Measurements from ENCODE around the gene CREG2. TPM values are rescaled to one million over a fixed set of nuclear protein-coding genes. Genes with fewer than 3 reads are reported as not detected.

Gene CREG2
- total RNA-seq, 5 donors from 2014 or later (not counting 1 experiment from before 2014, with no cell fraction given) = 0.13 TPM; not detected in 4

- Histone ChIP-seq H3K36me3 (ENCODE audit: control insufficient read depth in 2 of 2, extremely low read depth in 1 of 2, insufficient read depth in 1 of 2, low read length in 1 of 2) (no peaks in the 10 kb centered on the region), H3K27ac (ENCODE audit: low read length) (no peak overlapping the region), H3K9me3 (no peaks in the 10 kb centered on the region), H3K27me3 (replicated peaks in 1 of 2; ENCODE audit: control insufficient read depth in 2 of 2, extremely low read depth in 1 of 2, insufficient read depth in 2 of 2, low read length in 1 of 2) (peaks cover 4 to 38% of the 10 kb centered on the region in 2 experiments), H3K4me3 (ENCODE audit: control insufficient read depth in 1 of 2, extremely low read depth in 1 of 2, low read length in 1 of 2) (no peak overlapping the region), H3K4me1 (ENCODE audit: control insufficient read depth in 1 of 2, extremely low read depth in 1 of 2, insufficient read depth in 2 of 2, low read length in 2 of 2) (peaks cover 2 to 15% of the 10 kb centered on the region in 2 experiments)
- Mint-ChIP-seq H3K27ac (no peak overlapping the region), H3K36me3 (no peaks in the 10 kb centered on the region), H3K27me3 (peaks cover 22 to 46% of the 10 kb centered on the region in 2 donors), H3K9me3 (no peaks in the 10 kb centered on the region), H3K4me3 (no peak overlapping the region), H3K4me1 (peaks cover 4 to 13% (median 12%) of the 10 kb centered on the region in 3 donors)
- POLR2A ChIA-PET = no interaction called here
- 74% methylated on average over 3 of the region's 7 CpGs for WGBS (ENCODE audit: insufficient coverage)
- no peak for ATAC-seq (replicated peaks in 1 of 4)
- DNase-seq = no peak
- CTCF ChIA-PET = no interaction called here
Observed at GRCh38 chr2:101383016-101383541, 4.2 kb downstream of the CREG2 start.

- Histone ChIP-seq H3K4me3 (ENCODE audit: control insufficient read depth in 1 of 2, extremely low read depth in 1 of 2, low read length in 1 of 2) (no peak overlapping the region), H3K27me3 (replicated peaks in 1 of 2; ENCODE audit: control insufficient read depth in 2 of 2, extremely low read depth in 1 of 2, insufficient read depth in 2 of 2, low read length in 1 of 2) (peaks cover 4 to 33% of the 10 kb centered on the region in 2 experiments), H3K36me3 (ENCODE audit: control insufficient read depth in 2 of 2, extremely low read depth in 1 of 2, insufficient read depth in 1 of 2, low read length in 1 of 2) (no peaks in the 10 kb centered on the region), H3K27ac (ENCODE audit: low read length) (no peak overlapping the region), H3K9me3 (no peaks in the 10 kb centered on the region), H3K4me1 (ENCODE audit: control insufficient read depth in 1 of 2, extremely low read depth in 1 of 2, insufficient read depth in 2 of 2, low read length in 2 of 2) (peaks cover 2 to 11% of the 10 kb centered on the region in 2 experiments)
- Mint-ChIP-seq H3K9me3 (no peaks in the 10 kb centered on the region), H3K27ac (no peak overlapping the region), H3K27me3 (peaks cover 17 to 40% of the 10 kb centered on the region in 2 donors), H3K4me3 (no peak overlapping the region), H3K4me1 (peaks cover 4 to 8% (median 7%) of the 10 kb centered on the region in 3 donors), H3K36me3 (no peaks in the 10 kb centered on the region)
- 81% methylated on average over 2 of the region's 2 CpGs for WGBS (ENCODE audit: insufficient coverage)
- ChIA-PET POLR2A (no interaction called here), CTCF (interaction anchor here in 1 of 2 donors (0.6 kb wide), 1 partner anchor 501 kb away, joined by 5 read pairs; no protein-coding TSS in a partner anchor)
- DNase-seq (no peak), ATAC-seq (replicated peaks in 1 of 4) (no peak)
Observed at GRCh38 chr2:101382442-101382841, 4.9 kb downstream of the CREG2 start.

GRCh38 chr2:101380376-101380775, 6.9 kb downstream of the CREG2 start:
- H3K9me3 Mint-ChIP-seq = no peaks in the 10 kb centered on the region
- H3K4me3 ChIP-seq (ENCODE audit: control insufficient read depth in 1 of 2, extremely low read depth in 1 of 2, low read length in 1 of 2) = no peak overlapping the region
- no peak overlapping the region for H3K27ac Mint-ChIP-seq
- H3K9me3 ChIP-seq = no peaks in the 10 kb centered on the region
- peaks cover 0 to 19% of the 10 kb centered on the region in 2 experiments for H3K27me3 ChIP-seq (replicated peaks in 1 of 2; ENCODE audit: control insufficient read depth in 2 of 2, extremely low read depth in 1 of 2, insufficient read depth in 2 of 2, low read length in 1 of 2)
- ChIA-PET CTCF (no interaction called here), POLR2A (interaction anchor here in 1 of 2 donors (0.6 kb wide), 1 partner anchor 315 kb away, joined by 4 read pairs; no protein-coding TSS in a partner anchor)
- no peak overlapping the region for H3K4me3 Mint-ChIP-seq
- WGBS (ENCODE audit: insufficient coverage) = 84% methylated on average over 5 of the region's 11 CpGs
- H3K27me3 Mint-ChIP-seq = peaks cover 6 to 26% of the 10 kb centered on the region in 2 donors
- H3K27ac ChIP-seq (ENCODE audit: low read length) = no peak overlapping the region
- DNase-seq (no peak), ATAC-seq (replicated peaks in 1 of 4) (no peak)
- H3K36me3 Mint-ChIP-seq = no peaks in the 10 kb centered on the region
- no peaks in the 10 kb centered on the region for H3K36me3 ChIP-seq (ENCODE audit: control insufficient read depth in 2 of 2, extremely low read depth in 1 of 2, insufficient read depth in 1 of 2, low read length in 1 of 2)
- H3K4me1 Mint-ChIP-seq = peaks cover 2 to 10% (median 4%) of the 10 kb centered on the region in 3 donors
- H3K4me1 ChIP-seq (ENCODE audit: control insufficient read depth in 1 of 2, extremely low read depth in 1 of 2, insufficient read depth in 2 of 2, low read length in 2 of 2) = no peaks in the 10 kb centered on the region

- Histone ChIP-seq H3K36me3 (ENCODE audit: control insufficient read depth in 2 of 2, extremely low read depth in 1 of 2, insufficient read depth in 1 of 2, low read length in 1 of 2) (no peaks in the 10 kb centered on the region), H3K4me1 (ENCODE audit: control insufficient read depth in 1 of 2, extremely low read depth in 1 of 2, insufficient read depth in 2 of 2, low read length in 2 of 2) (peaks cover 5 to 7% of the 10 kb centered on the region in 2 experiments), H3K4me3 (ENCODE audit: control insufficient read depth in 1 of 2, extremely low read depth in 1 of 2, low read length in 1 of 2) (no peak overlapping the region), H3K27ac (ENCODE audit: low read length) (no peak overlapping the region), H3K9me3 (no peaks in the 10 kb centered on the region), H3K27me3 (replicated peaks in 1 of 2; ENCODE audit: control insufficient read depth in 2 of 2, extremely low read depth in 1 of 2, insufficient read depth in 2 of 2, low read length in 1 of 2) (peaks cover 0 to 12% of the 10 kb centered on the region in 2 experiments)
- H3K9me3 Mint-ChIP-seq = no peaks in the 10 kb centered on the region
- DNase-seq (no peak), ATAC-seq (replicated peaks in 1 of 4) (no peak)
- H3K27me3 Mint-ChIP-seq = peaks cover 4 to 18% of the 10 kb centered on the region in 2 donors
- no peaks in the 10 kb centered on the region for H3K36me3 Mint-ChIP-seq
- POLR2A ChIA-PET = no interaction called here
- no CpG with 5 or more reads among the region's 2 CpGs for WGBS (ENCODE audit: insufficient coverage)
- H3K27ac Mint-ChIP-seq = no peak overlapping the region
- no peak overlapping the region for H3K4me3 Mint-ChIP-seq
- CTCF ChIA-PET = no interaction called here
- H3K4me1 Mint-ChIP-seq = peaks cover 9 to 23% (median 17%) of the 10 kb centered on the region in 3 donors
Observed at GRCh38 chr2:101379091-101379490, 8.2 kb downstream of the CREG2 start.

- DNase-seq = no peak
- ChIA-PET POLR2A (interaction anchor here in 1 of 2 donors (0.5 kb wide), 1 partner anchor 872 kb away, joined by 3 read pairs; no protein-coding TSS in a partner anchor), CTCF (no interaction called here)
- Mint-ChIP-seq H3K27ac (no peak overlapping the region), H3K9me3 (peaks cover 0 to 11% (median 5%) of the 10 kb centered on the region in 3 donors), H3K36me3 (peaks cover 3% of the 10 kb centered on the region), H3K4me3 (no peak overlapping the region), H3K27me3 (no peaks in the 10 kb centered on the region), H3K4me1 (peaks cover 9 to 25% (median 18%) of the 10 kb centered on the region in 3 donors)
- Histone ChIP-seq H3K4me3 (ENCODE audit: control insufficient read depth in 1 of 2, extremely low read depth in 1 of 2, low read length in 1 of 2) (no peak overlapping the region), H3K9me3 (no peaks in the 10 kb centered on the region), H3K27me3 (replicated peaks in 1 of 2; ENCODE audit: control insufficient read depth in 2 of 2, extremely low read depth in 1 of 2, insufficient read depth in 2 of 2, low read length in 1 of 2) (peaks cover 0 to 4% of the 10 kb centered on the region in 2 experiments), H3K4me1 (ENCODE audit: control insufficient read depth in 1 of 2, extremely low read depth in 1 of 2, insufficient read depth in 2 of 2, low read length in 2 of 2) (peaks cover 5 to 7% of the 10 kb centered on the region in 2 experiments), H3K36me3 (ENCODE audit: control insufficient read depth in 2 of 2, extremely low read depth in 1 of 2, insufficient read depth in 1 of 2, low read length in 1 of 2) (no peaks in the 10 kb centered on the region), H3K27ac (ENCODE audit: low read length) (no peak overlapping the region)
- peak in 1 of 4 experiments; percentile 9 for ATAC-seq (replicated peaks in 1 of 4)
- WGBS (ENCODE audit: insufficient coverage) = 73% methylated on average over 9 of the region's 9 CpGs
Observed at GRCh38 chr2:101375653-101376052, 11.7 kb downstream of the CREG2 start.

- peaks cover 5 to 7% of the 10 kb centered on the region in 2 experiments for H3K4me1 ChIP-seq (ENCODE audit: control insufficient read depth in 1 of 2, extremely low read depth in 1 of 2, insufficient read depth in 2 of 2, low read length in 2 of 2)
- no peak for DNase-seq
- H3K4me3 ChIP-seq (ENCODE audit: control insufficient read depth in 1 of 2, extremely low read depth in 1 of 2, low read length in 1 of 2) = no peak overlapping the region
- Mint-ChIP-seq H3K9me3 (peaks cover 0 to 11% (median 5%) of the 10 kb centered on the region in 3 donors), H3K36me3 (peaks cover 3% of the 10 kb centered on the region), H3K27ac (peak overlapping the region; percentile 11 to 75), H3K27me3 (no peaks in the 10 kb centered on the region), H3K4me3 (no peak overlapping the region), H3K4me1 (peaks cover 9 to 25% (median 18%) of the 10 kb centered on the region in 3 donors)
- no peaks in the 10 kb centered on the region for H3K9me3 ChIP-seq
- POLR2A ChIA-PET = interaction anchor here in 1 of 2 donors (0.5 kb wide), 1 partner anchor 871 kb away, joined by 3 read pairs; no protein-coding TSS in a partner anchor
- no peak overlapping the region for H3K27ac ChIP-seq (ENCODE audit: low read length)
- WGBS (ENCODE audit: insufficient coverage) = 95% methylated on average over 4 of the region's 7 CpGs
- ATAC-seq (replicated peaks in 1 of 4) = peak in 2 of 4 experiments; percentile 37 to 56
- CTCF ChIA-PET = interaction anchor here (0.7 to 1.0 kb wide), 2 partner anchors 12 to 33 kb away, joined by 5 to 15 read pairs; no protein-coding TSS in a partner anchor
- H3K27me3 ChIP-seq (replicated peaks in 1 of 2; ENCODE audit: control insufficient read depth in 2 of 2, extremely low read depth in 1 of 2, insufficient read depth in 2 of 2, low read length in 1 of 2) = peaks cover 0 to 6% of the 10 kb centered on the region in 2 experiments
- H3K36me3 ChIP-seq (ENCODE audit: control insufficient read depth in 2 of 2, extremely low read depth in 1 of 2, insufficient read depth in 1 of 2, low read length in 1 of 2) = no peaks in the 10 kb centered on the region
Observed at GRCh38 chr2:101374821-101375561, 12.3 kb downstream of the CREG2 start.
